H1 (cell line): ENCODE results near the gene MAGI1. TPM values are rescaled to one million over a fixed set of nuclear protein-coding genes. Genes with fewer than 3 reads are reported as not detected.

ENCODE experiments used
- CTCF ChIA-PET: fragments of 300-600 bp; sonication (Branson Sonifier 250); formaldehyde crosslinking; loops from one replicate; lab custom pipeline; 2021; ENCODE audit not compliant: partially characterized antibody; lab: Charles Lee
- POLR2A ChIA-PET: fragments of 300-600 bp; sonication (Branson Sonifier 250); formaldehyde crosslinking; loops from one replicate; lab custom pipeline; 2021; ENCODE audit warnings: inconsistent platforms; ENCODE audit not compliant: partially characterized antibody; lab: Charles Lee
- DNase-seq, 2 experiments: peaks; one replicate each; pipeline versions ENCODE4 v3.0.0 to v3.0.0-alpha.2; 2010 to 2022; ENCODE audit warnings: low spot score in 2 of 2, low read depth in 1 of 2, mixed read lengths in 1 of 2
- FAIRE-seq: peaks from 2 replicates; lab custom pipeline; 2011; peaks lifted over from hg19 to GRCh38; lab: Jason Lieb, UNC
- H2AFZ ChIP-seq: 2 replicates; pipeline ENCODE4 v1.8.1; 2012; ENCODE audit warnings: low read length, inconsistent platforms
- H2AK5ac ChIP-seq: 2 replicates; pipeline ENCODE4 v1.6.1; 2013; ENCODE audit warnings: low read depth, low read length
- H2BK120ac ChIP-seq: replicated peaks from 2 replicates; pipeline ENCODE3; 2013; ENCODE audit warnings: low read depth, low read length, inconsistent platforms
- H2BK12ac ChIP-seq: 2 replicates; pipeline ENCODE4 v1.6.1; 2013; ENCODE audit warnings: low read depth, low read length
- H2BK15ac ChIP-seq: 2 replicates; pipeline ENCODE4 v1.6.1; 2013; ENCODE audit warnings: low read length
- H2BK20ac ChIP-seq: 2 replicates; pipeline ENCODE4 v1.6.1; 2013; ENCODE audit warnings: low read length
- H2BK5ac ChIP-seq: 2 replicates; pipeline ENCODE4 v1.6.1; 2013; ENCODE audit warnings: low read depth, low read length
- H3K14ac ChIP-seq: 2 replicates; pipeline ENCODE4 v1.6.1; 2013; ENCODE audit warnings: inconsistent platforms; ENCODE audit not compliant: insufficient read length
- H3K18ac ChIP-seq: 2 replicates; pipeline ENCODE4 v1.6.1; 2013; ENCODE audit warnings: low read length; ENCODE audit errors: extremely low read depth
- H3K23ac ChIP-seq: 2 replicates; pipeline ENCODE4 v1.6.1; 2013; ENCODE audit warnings: inconsistent platforms; ENCODE audit not compliant: insufficient read length
- H3K23me2 ChIP-seq: 2 replicates; pipeline ENCODE4 v1.6.1; 2013; ENCODE audit warnings: low read depth, low read length
- H3K27ac ChIP-seq: 2 replicates; pipeline ENCODE4 v1.6.1; 2011; ENCODE audit warnings: low read depth, low read length, inconsistent platforms
- H3K27me3 ChIP-seq, 4 experiments: replicated peaks in 1 of 4; 1 replicate in 1 of 4; 2 replicates in 3 of 4; pipeline versions ENCODE4 v1.6.1 to v1.8.1; 2011 to 2013; ENCODE audit warnings: low read length in 3 of 4, mild to moderate bottlenecking in 3 of 4, inconsistent platforms in 2 of 4, mixed read lengths in 2 of 4, moderate library complexity in 1 of 4; ENCODE audit not compliant: control insufficient read depth in 3 of 4, insufficient read depth in 3 of 4; ENCODE audit errors: extremely low read depth in 1 of 4
- H3K36me3 ChIP-seq, 4 experiments: 2 replicates each; pipeline versions ENCODE4 v1.6.1 to v1.8.1; 2011 to 2013; ENCODE audit warnings: mild to moderate bottlenecking in 4 of 4, low read length in 3 of 4, moderate library complexity in 2 of 4, control low read depth in 1 of 4, inconsistent platforms in 1 of 4; ENCODE audit not compliant: insufficient read depth in 4 of 4, control insufficient read depth in 2 of 4
- H3K4ac ChIP-seq: replicated peaks from 2 replicates; pipeline ENCODE3; 2013; ENCODE audit warnings: low read length, low read depth, mixed read lengths, inconsistent platforms; ENCODE audit not compliant: insufficient read length
- H3K4me1 ChIP-seq, 4 experiments: replicated peaks in 1 of 4; 1 replicate in 1 of 4; 2 replicates in 3 of 4; pipeline versions ENCODE4 v1.6.1 to v1.8.1; 2011 to 2013; ENCODE audit warnings: low read length in 3 of 4, inconsistent platforms in 2 of 4, mixed read lengths in 1 of 4; ENCODE audit not compliant: insufficient read depth in 4 of 4, control insufficient read depth in 3 of 4
- H3K4me2 ChIP-seq, 2 experiments: 2 replicates each; pipeline versions ENCODE4 v1.6.1 to v1.8.1; 2011 to 2013; ENCODE audit warnings: low read depth in 2 of 2, low read length in 2 of 2, control low read depth in 1 of 2, inconsistent platforms in 1 of 2, mild to moderate bottlenecking in 1 of 2; ENCODE audit not compliant: insufficient read depth in 1 of 2
- H3K4me3 ChIP-seq, 4 experiments: fragments of 200-600, 300-600 bp in 1 of 4; sonication (generic), shearing (Covaris generic), sonication (Bioruptor Twin) in 1 of 4; 2 replicates each; pipeline versions ENCODE4 v1.5.1 to v1.8.1; 2011 to 2016; ENCODE audit warnings: low read length in 4 of 4, low read depth in 3 of 4, control low read depth in 2 of 4, inconsistent platforms in 2 of 4, mild to moderate bottlenecking in 2 of 4, mixed read lengths in 1 of 4, moderate library complexity in 1 of 4; ENCODE audit not compliant: insufficient read depth in 2 of 4; ENCODE audit errors: extremely low read depth in 1 of 4
- H3K56ac ChIP-seq: replicated peaks from 2 replicates; pipeline ENCODE3; 2013; ENCODE audit warnings: low read depth, mild to moderate bottlenecking, mixed read lengths, low read length, inconsistent platforms; ENCODE audit not compliant: insufficient read length
- H3K79me1 ChIP-seq: 2 replicates; pipeline ENCODE4 v1.6.1; 2013; ENCODE audit warnings: low read depth, low read length, control low read depth
- H3K79me2 ChIP-seq, 2 experiments: 2 replicates each; pipeline versions ENCODE4 v1.6.1 to v1.8.1; 2012 to 2013; ENCODE audit warnings: low read length in 2 of 2, mild to moderate bottlenecking in 2 of 2, inconsistent platforms in 1 of 2; ENCODE audit not compliant: insufficient read depth in 2 of 2, control insufficient read depth in 1 of 2
- H3K9ac ChIP-seq, 4 experiments: replicated peaks in 1 of 4; 1 replicate in 1 of 4; 2 replicates in 3 of 4; pipeline versions ENCODE4 v1.6.1 to v1.8.1; 2011 to 2013; ENCODE audit warnings: low read depth in 3 of 4, low read length in 3 of 4, control low read depth in 2 of 4, mild to moderate bottlenecking in 2 of 4, moderate library complexity in 2 of 4, inconsistent platforms in 1 of 4; ENCODE audit errors: extremely low read depth in 1 of 4
- H3K9me3 ChIP-seq, 2 experiments: 2 replicates each; pipeline versions ENCODE4 v1.6.1 to v1.8.1; 2012 to 2013; ENCODE audit warnings: mild to moderate bottlenecking in 2 of 2, moderate library complexity in 2 of 2, control low read depth in 1 of 2, inconsistent platforms in 1 of 2, low read depth in 1 of 2, low read length in 1 of 2, mixed read lengths in 1 of 2; ENCODE audit not compliant: insufficient read depth in 2 of 2
- H4K20me1 ChIP-seq, 2 experiments: replicated peaks in 1 of 2; 2 replicates each; pipeline versions ENCODE3 to v1.8.1; 2011 to 2013; ENCODE audit warnings: inconsistent platforms in 2 of 2, low read length in 2 of 2, mild to moderate bottlenecking in 1 of 2; ENCODE audit not compliant: insufficient read depth in 2 of 2, control insufficient read depth in 1 of 2
- H4K5ac ChIP-seq: 2 replicates; pipeline ENCODE4 v1.6.1; 2013; ENCODE audit warnings: low read length, low read depth, mixed read lengths, inconsistent platforms; ENCODE audit not compliant: insufficient read length
- H4K8ac ChIP-seq: 2 replicates; pipeline ENCODE4 v1.8.0; 2013; ENCODE audit warnings: mild to moderate bottlenecking, moderate library complexity, low read length, inconsistent platforms; ENCODE audit not compliant: insufficient read depth; ENCODE audit errors: extremely low read depth
- H4K91ac ChIP-seq: replicated peaks from 2 replicates; pipeline ENCODE3; 2013; ENCODE audit warnings: low read length, mixed read lengths, inconsistent platforms; ENCODE audit not compliant: insufficient read length
- ASH2L ChIP-seq: fragments of 200-600, 300-600 bp; sonication (generic); IDR thresholded peaks from one replicate; pipeline ENCODE4 v1.7.1; 2017; ENCODE audit warnings: low read length
- BCL11A ChIP-seq, 2 experiments: IDR thresholded peaks; one replicate each; pipeline ENCODE4 v1.6.1; 2011; ENCODE audit warnings: low read depth in 2 of 2, low read length in 2 of 2, mild to moderate bottlenecking in 2 of 2
- BRCA1 ChIP-seq: IDR thresholded peaks from 2 replicates; pipeline ENCODE4 v1.6.1; 2012; ENCODE audit warnings: low read depth, low read length, improper control_type of control experiment
- KDM5A ChIP-seq: fragments of 200-600 bp; IDR thresholded peaks from 2 replicates; pipeline ENCODE4 v1.7.1; 2012; ENCODE audit warnings: mild to moderate bottlenecking, low read length, inconsistent platforms, mixed read lengths
- MAFK ChIP-seq: IDR thresholded peaks from 2 replicates; pipeline ENCODE4 v1.6.1; 2012; ENCODE audit warnings: low read depth, mild to moderate bottlenecking, improper control_type of control experiment, low read length
- PHF8 ChIP-seq: fragments of 200-600 bp; sonication (generic); conservative IDR thresholded peaks from 2 replicates; pipeline ENCODE4 v1.7.1; 2012; ENCODE audit warnings: low read depth, mild to moderate bottlenecking, inconsistent platforms, low read length, moderate library complexity
- RBBP5 ChIP-seq: IDR thresholded peaks from 2 replicates; pipeline ENCODE4 v1.7.1; 2012; ENCODE audit warnings: low read depth, mild to moderate bottlenecking, inconsistent platforms, low read length, moderate library complexity, borderline replicate concordance
- RNF2 ChIP-seq: fragments of 200-900, 300-1000 bp; sonication (generic); IDR thresholded peaks from 2 replicates; pipeline ENCODE4 v1.7.1; 2016; ENCODE audit warnings: borderline replicate concordance, low read depth, mild to moderate bottlenecking, antibody characterized with exemption, low read length; ENCODE audit not compliant: poor library complexity, severe bottlenecking; ENCODE audit errors: missing control alignments
- SAP30 ChIP-seq: fragments of 300-600 bp; sonication (generic); IDR thresholded peaks from 2 replicates; pipeline ENCODE4 v1.7.1; 2012; ENCODE audit warnings: low read length, moderate library complexity, mild to moderate bottlenecking, inconsistent platforms; ENCODE audit not compliant: insufficient read depth, insufficient replicate concordance
- SIRT6 ChIP-seq: IDR thresholded peaks from one replicate; pipeline ENCODE4 v1.7.1; 2012; ENCODE audit warnings: low read length, inconsistent platforms
- SP2 ChIP-seq: IDR thresholded peaks from 2 replicates; pipeline ENCODE4 v1.6.1; 2012; ENCODE audit warnings: mild to moderate bottlenecking, low read length, inconsistent platforms
- TBP ChIP-seq: IDR thresholded peaks from 2 replicates; pipeline ENCODE4 v1.6.1; 2011; ENCODE audit warnings: low read depth, low read length, improper control_type of control experiment
- YY1 ChIP-seq: IDR thresholded peaks from 2 replicates; pipeline ENCODE4 v1.6.1; 2011; ENCODE audit warnings: low read depth, mild to moderate bottlenecking, low read length
- WGBS, 2 experiments: shearing (Covaris generic) in 1 of 2; methylation state at CpG; one replicate each; pipeline versions ENCODE4 v1.1.6 to v1.1.7; 2013 to 2015; ENCODE audit warnings: low lambda C conversion rate in 2 of 2, mixed read lengths in 2 of 2, inconsistent platforms in 1 of 2, low coverage in 1 of 2, missing lambda C conversion rate in 1 of 2; ENCODE audit not compliant: insufficient replicate concordance in 2 of 2, insufficient coverage in 1 of 2, insufficient read length in 1 of 2; ENCODE audit errors: extremely low coverage in 1 of 2, missing lambda C conversion rate in 1 of 2; 5-methylcytosine and 5-hydroxymethylcytosine counted together
- polyA plus RNA-seq, 7 experiments: library from polyadenylated mRNA; depleted of rRNA in 3 of 7; stranded (reverse) in 5 of 7; unstranded in 2 of 7; fragments of >200 nt in 5 of 7; fragments of 200-250 nt in 2 of 7; gene quantifications; 1 replicate in 5 of 7; 2 replicates in 1 of 7; 4 replicates in 1 of 7; pipeline versions ENCODE4 v1.2.1 to v1.2.3, GENCODE V29; 2011 to 2013; ENCODE audit warnings: missing spikeins in 2 of 7, mixed read lengths in 2 of 7
- total RNA-seq: library from RNA; stranded (reverse); fragmentation: NEBNext Ultra II Directional; extraction: Animal tissue kit (Norgen Biotek cat#: 25700); gene quantifications from 2 replicates; pipeline ENCODE4 v1.2.1, GENCODE V29; 2021

The MAGI1 gene
- total and polyA plus RNA-seq, 2 of the 8 experiments (the other 6 are each of a cell fraction or from before 2014, with no cell fraction given) = 19.8 to 78.0 TPM

DNA sequence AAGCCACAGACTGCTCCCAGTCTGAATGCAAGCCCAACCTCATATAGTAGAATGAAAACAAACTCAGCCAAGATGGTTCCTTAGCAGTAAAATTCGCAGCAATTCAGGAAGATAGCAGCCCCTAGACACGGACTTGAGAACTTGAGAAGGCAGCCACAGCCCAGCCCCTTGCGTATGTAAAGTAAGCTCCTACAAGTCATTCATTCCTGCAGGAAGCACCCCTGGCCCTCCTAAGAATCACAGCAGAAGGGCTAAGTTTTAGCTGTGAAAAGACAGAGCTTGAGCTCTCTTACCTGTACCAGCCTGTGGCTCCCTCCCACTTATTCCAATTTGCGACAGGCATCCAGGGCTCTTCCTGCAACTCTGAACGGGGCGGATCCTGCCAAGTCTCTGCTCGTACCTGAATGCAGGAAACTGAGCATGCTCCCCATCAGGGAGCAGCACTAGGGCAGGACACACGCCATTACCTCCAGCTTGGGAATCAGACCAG is 136.4 kb downstream of the MAGI1 start:
- Histone ChIP-seq H4K91ac (no peak overlapping the region), H2BK120ac (no peak overlapping the region), H3K14ac (no peak overlapping the region), H3K79me2 (peaks cover 0 to 68% of the 10 kb centered on the region in 2 experiments; a peak in 3 of 4 replicates), H3K18ac (no peak overlapping the region), H3K23ac (no peak overlapping the region), H2BK12ac (no peak overlapping the region), H3K9ac (peak overlapping the region in 3 of 4 experiments; percentile 9 to 45 (median 23); a peak in 5 of 7 replicates), H3K9me3 (no peaks in the 10 kb centered on the region), H4K5ac (peak overlapping the region; percentile 73), H2AFZ (no peak overlapping the region), H3K23me2 (0 out of 2 replicates have a peak, but pooled peaks cover 2% of the 10 kb centered on the region), H3K79me1 (peaks cover 13% of the 10 kb centered on the region), H4K20me1 (peaks cover 0 to 1% of the 10 kb centered on the region in 2 experiments), H2AK5ac (no peak overlapping the region), H3K4me2 (peak overlapping the region; percentile 67 to 80), H4K8ac (no peak overlapping the region), H3K56ac (no peak overlapping the region), H2BK5ac (0 out of 2 replicates have a peak overlapping the region, but pooled peaks have one; percentile 1), H3K27me3 (no peaks in the 10 kb centered on the region), H3K4me1 (peaks cover 0 to 14% (median 9%) of the 10 kb centered on the region in 4 experiments; a peak in 6 of 7 replicates), H3K4me3 (peak overlapping the region in 3 of 4 experiments; percentile 23 to 49 (median 27); a peak in 6 of 8 replicates), H3K36me3 (no peaks in the 10 kb centered on the region), H2BK20ac (no peak overlapping the region), H3K4ac (no peak overlapping the region), H2BK15ac (no peak overlapping the region), H3K27ac (peak overlapping the region; percentile 72; the same call in 1 of the 2 replicates)
- DNase-seq = peak; percentile 64 to 72
- peak; percentile 93 for FAIRE-seq
- ChIA-PET CTCF (interaction anchor here (0.5 to 1.9 kb wide), 12 partner anchors 9 to 736 kb away, joined by 3 to 8 read pairs (median 4); no protein-coding TSS in a partner anchor), POLR2A (interaction anchor here (0.7 to 1.5 kb wide), 5 partner anchors 8 to 54 kb away, joined by 3 to 9 read pairs (median 3); no protein-coding TSS in a partner anchor)
- 6% methylated on average over 8 of the region's 8 CpGs; no CpG with 5 or more reads in 1 of the 2 experiments for WGBS, 2 experiments
- TF ChIP-seq SAP30 = no peak
- TF ChIP-seq RBBP5 = no peak
- TF ChIP-seq TBP = 0 out of 2 replicates have a peak, but pooled peaks have one; percentile 30
- TF ChIP-seq BRCA1 = no peak
- TF ChIP-seq SIRT6 = no peak
- no peak for TF ChIP-seq MAFK
- TF ChIP-seq ASH2L = peak; percentile 64
- TF ChIP-seq RNF2 = no peak
- TF ChIP-seq YY1 = peak; percentile 59; the same call in 1 of the 2 replicates
- no peak for TF ChIP-seq SP2
- no peak for TF ChIP-seq PHF8
- TF ChIP-seq KDM5A = no peak
- TF ChIP-seq BCL11A (IDR thresholded peaks at IDR 0.05; ENCODE audit: low read depth in 2 of 2, low read length in 2 of 2) = no peak
